HG03460 (cell line): ENCODE measurements around the gene POC1A.

ENCODE experiments used
- ATAC-seq: cut with Tn5 transposase; IDR thresholded peaks from one replicate; pipeline ENCODE4 v1.9.1; 2021; ENCODE audit not compliant: unreplicated experiment

Gene POC1A

GRCh38 chr3:52031896-52032295 is 122.3 kb downstream of the POC1A start:
- ATAC-seq, result no peak

- no peak for ATAC-seq
These were observed 123.4 kb downstream of the POC1A start for GRCh38 chr3:52030714-52031310.

- ATAC-seq, result no peak
These were observed 124.7 kb downstream of the POC1A start for GRCh38 chr3:52029535-52029934.

- no peak for ATAC-seq
These were observed 125.2 kb downstream of the POC1A start for GRCh38 chr3:52029053-52029452.

GRCh38 chr3:52028572-52028971 is 125.7 kb downstream of the POC1A start:
- no peak for ATAC-seq

GRCh38 chr3:52026041-52026440 is 128.2 kb downstream of the POC1A start:
- no peak for ATAC-seq

- ATAC-seq, result no peak
These were observed 128.8 kb downstream of the POC1A start for GRCh38 chr3:52025453-52025852.
